Lower lobe of right lung (tissue), 2 donors: ENCODE data around the gene NFE2L1. TPM values are rescaled to one million over a fixed set of nuclear protein-coding genes. Genes with fewer than 3 reads are reported as not detected.

Source experiments
- ATAC-seq, 2 donors: fragments of 200-7000 bp; cut with Tn5 transposase; one replicate each; pipeline ENCODE4 v1.9.1; 2020 to 2022; ENCODE audit warnings: mild to moderate bottlenecking in 2 of 2, moderate library complexity in 2 of 2
- DNase-seq: peaks from one replicate; pipeline ENCODE4 v3.0.0-alpha.2; 2020
- H3K27ac ChIP-seq: fragments of 200-600 bp; one replicate; pipeline ENCODE4 v1.8.0; 2022
- H3K27me3 ChIP-seq: fragments of 200-600 bp; one replicate; pipeline ENCODE4 v1.8.0; 2022; ENCODE audit warnings: low read depth
- H3K36me3 ChIP-seq: fragments of 200-600 bp; one replicate; pipeline ENCODE4 v1.8.0; 2022; ENCODE audit warnings: mild to moderate bottlenecking
- H3K4me1 ChIP-seq: fragments of 200-600 bp; one replicate; pipeline ENCODE4 v1.8.0; 2022
- H3K4me3 ChIP-seq: fragments of 200-600 bp; one replicate; pipeline ENCODE4 v1.8.0; 2022; ENCODE audit warnings: mild to moderate bottlenecking
- H3K9me3 ChIP-seq: fragments of 200-600 bp; one replicate; pipeline ENCODE4 v1.8.0; 2022
- intact Hi-C: fragments of 100-400 bp; cut with DNase I; formaldehyde crosslinking; loops from one replicate; pipeline ENCODE4 v1.11.0; 2022
- total RNA-seq: library from RNA; stranded (reverse); fragmentation: NEBNext Ultra II Directional; extraction: Animal tissue kit (Norgen Biotek cat#: 25700); gene quantifications from one replicate; pipeline ENCODE4 v1.2.1, GENCODE V29; 2021
- TF ChIP-seq, protein P1 (sequence below): fragments of 200-600 bp; IDR thresholded peaks from one replicate; pipeline ENCODE4 v1.8.0; 2022; ENCODE audit warnings: antibody characterized with exemption, mild to moderate bottlenecking
- donor health status: DM: no; HTN: yes; CAD: no; lungs with severe emphysema.

NFE2L1 gene
- total RNA-seq, 1 donor from 2014 or later = 162 TPM

DNA sequence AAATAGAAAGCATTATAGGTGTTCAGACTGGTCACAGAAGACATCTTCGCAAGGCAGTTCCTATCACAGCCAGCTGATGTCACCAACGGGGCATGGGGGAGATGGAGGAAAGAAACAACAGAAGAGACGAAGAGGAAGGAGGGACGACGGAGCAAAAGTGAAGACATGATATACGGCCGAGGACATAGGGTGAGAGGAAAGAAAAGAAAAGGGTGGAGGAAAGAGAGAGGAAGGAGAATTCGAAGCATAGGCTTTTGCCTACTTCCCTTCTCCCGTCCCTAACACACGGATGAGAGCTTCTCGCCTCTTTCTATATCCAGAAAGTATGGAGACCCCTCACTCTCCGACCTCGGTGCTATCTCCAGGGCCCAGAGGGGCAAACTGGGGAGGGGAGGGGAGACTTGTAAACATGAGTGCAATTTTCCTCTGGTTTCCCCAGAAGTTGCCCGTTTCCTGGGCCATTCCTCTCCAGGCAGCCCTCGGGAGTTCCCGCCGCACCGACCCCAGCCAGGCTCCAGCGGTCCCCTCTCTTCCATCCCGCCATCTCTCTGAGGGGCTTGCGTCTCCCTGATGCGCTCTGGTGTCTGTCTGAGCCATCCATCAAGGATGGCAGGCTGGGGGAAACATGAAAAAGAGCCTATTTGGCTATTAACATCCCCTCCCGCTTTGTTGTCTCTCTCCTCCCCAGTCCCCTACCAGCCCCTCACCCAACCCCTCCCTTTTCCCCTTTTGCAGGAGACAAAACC, 36.6 kb upstream of the NFE2L1 start:
- no peak overlapping the region for H3K27ac ChIP-seq

DNA sequence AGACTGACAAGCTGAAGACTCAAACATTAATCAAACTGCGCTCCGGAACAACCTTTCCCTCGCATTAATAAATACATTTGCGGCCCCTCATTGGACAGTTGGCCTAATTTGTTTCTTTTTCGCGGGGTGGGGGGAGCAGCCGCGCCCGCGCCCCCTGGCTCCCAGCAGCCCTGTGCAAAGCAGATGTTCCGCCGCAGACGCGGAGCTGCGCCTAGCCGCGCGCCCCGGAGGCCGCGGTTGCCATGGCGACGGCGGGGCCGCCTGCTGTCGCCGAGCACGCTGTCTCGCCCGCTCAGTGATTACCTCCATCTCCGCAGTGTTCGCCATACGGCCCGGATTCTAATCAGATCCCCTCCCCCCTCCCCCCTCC, 36.0 kb upstream of the NFE2L1 start:
- ATAC-seq (peak; percentile 51 to 64), DNase-seq (peak; percentile 66)
- H3K9me3 ChIP-seq = no peaks in the 10 kb centered on the region
- peak overlapping the region; percentile 40 for H3K4me3 ChIP-seq
- no peak overlapping the region for H3K27ac ChIP-seq
- H3K4me1 ChIP-seq = peaks cover 13% of the 10 kb centered on the region
- no peaks in the 10 kb centered on the region for H3K36me3 ChIP-seq
- H3K27me3 ChIP-seq = peaks cover 38% of the 10 kb centered on the region
- TF ChIP-seq, protein P1, sequence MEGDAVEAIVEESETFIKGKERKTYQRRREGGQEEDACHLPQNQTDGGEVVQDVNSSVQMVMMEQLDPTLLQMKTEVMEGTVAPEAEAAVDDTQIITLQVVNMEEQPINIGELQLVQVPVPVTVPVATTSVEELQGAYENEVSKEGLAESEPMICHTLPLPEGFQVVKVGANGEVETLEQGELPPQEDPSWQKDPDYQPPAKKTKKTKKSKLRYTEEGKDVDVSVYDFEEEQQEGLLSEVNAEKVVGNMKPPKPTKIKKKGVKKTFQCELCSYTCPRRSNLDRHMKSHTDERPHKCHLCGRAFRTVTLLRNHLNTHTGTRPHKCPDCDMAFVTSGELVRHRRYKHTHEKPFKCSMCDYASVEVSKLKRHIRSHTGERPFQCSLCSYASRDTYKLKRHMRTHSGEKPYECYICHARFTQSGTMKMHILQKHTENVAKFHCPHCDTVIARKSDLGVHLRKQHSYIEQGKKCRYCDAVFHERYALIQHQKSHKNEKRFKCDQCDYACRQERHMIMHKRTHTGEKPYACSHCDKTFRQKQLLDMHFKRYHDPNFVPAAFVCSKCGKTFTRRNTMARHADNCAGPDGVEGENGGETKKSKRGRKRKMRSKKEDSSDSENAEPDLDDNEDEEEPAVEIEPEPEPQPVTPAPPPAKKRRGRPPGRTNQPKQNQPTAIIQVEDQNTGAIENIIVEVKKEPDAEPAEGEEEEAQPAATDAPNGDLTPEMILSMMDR = no peak
- intact Hi-C loops = no loop called here

More for the DNA sequence above, 36.6 kb upstream of the NFE2L1 start:
- Histone ChIP-seq H3K4me1 (peaks cover 18% of the 10 kb centered on the region), H3K4me3 (peak overlapping the region; percentile 40), H3K27me3 (peaks cover 39% of the 10 kb centered on the region), H3K9me3 (no peaks in the 10 kb centered on the region), H3K36me3 (no peaks in the 10 kb centered on the region)
- intact Hi-C loops = no loop called here
- no peak for DNase-seq
- TF ChIP-seq, protein P1 = peak; percentile 35
- peak; percentile 57 to 64 for ATAC-seq

DNA sequence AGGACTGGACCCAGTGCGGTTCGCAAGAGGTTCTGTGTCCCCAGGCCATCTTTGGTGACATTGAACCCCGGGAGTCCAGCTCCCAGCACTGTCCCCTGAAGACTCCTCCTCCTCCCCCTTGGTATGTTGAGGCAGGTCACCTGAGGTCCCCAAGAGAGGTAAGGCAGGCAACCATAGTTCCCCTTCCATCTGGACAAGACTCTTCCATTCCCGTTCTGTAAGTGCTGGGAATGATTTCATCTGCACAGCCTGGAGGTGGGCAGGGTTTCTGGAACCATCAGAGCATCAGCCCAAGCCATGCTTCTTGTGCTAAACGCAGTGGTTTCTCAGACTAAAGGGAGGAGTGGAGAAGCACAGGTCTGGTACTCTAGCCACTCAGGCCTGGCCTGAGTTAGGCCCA, 35.5 kb upstream of the NFE2L1 start:
- TF ChIP-seq, protein P1 = no peak
- Histone ChIP-seq H3K27ac (no peak overlapping the region), H3K4me1 (peaks cover 11% of the 10 kb centered on the region), H3K9me3 (no peaks in the 10 kb centered on the region), H3K36me3 (no peaks in the 10 kb centered on the region), H3K27me3 (peaks cover 35% of the 10 kb centered on the region), H3K4me3 (no peak overlapping the region)
- intact Hi-C loops = no loop called here
- ATAC-seq (peak in 1 of 2 donors; percentile 6), DNase-seq (no peak)

DNA sequence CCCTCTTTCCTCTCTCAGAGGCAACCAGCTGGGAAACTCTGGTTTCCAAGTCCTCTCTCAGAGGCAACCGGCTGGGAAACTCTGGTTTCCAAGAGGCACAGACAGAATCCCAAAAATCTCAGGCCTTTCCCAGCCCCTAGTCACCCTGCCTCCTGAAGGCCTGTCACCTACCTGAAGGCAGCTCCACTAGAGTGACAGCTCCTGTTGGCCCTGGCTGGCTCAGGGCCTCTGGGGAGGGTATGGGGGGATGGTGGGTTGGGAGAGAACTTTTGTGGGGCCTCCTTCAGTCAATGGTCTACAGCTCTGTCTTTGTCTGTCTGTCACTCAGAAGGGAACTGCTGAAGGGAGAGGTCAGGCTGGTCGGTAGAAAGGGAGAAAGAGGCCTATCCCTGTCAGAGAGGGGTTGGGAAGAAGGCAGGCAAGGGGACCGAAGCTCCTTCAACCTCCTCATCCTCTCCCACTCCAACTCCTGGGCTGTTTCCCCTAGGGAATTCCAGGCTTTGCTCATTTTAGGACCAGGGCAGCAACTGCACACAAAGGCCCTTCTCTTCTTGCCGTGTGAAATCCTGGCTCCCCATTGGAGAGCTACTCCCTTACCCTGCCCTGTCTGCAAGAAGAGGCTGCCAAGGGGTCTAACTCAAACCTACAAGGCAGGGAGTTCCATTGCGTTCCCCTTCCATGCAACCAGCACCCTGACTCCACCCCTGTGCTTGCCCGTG, 34.1 kb upstream of the NFE2L1 start:
- Histone ChIP-seq H3K9me3 (no peaks in the 10 kb centered on the region), H3K4me1 (peaks cover 11% of the 10 kb centered on the region), H3K36me3 (no peaks in the 10 kb centered on the region), H3K27ac (no peak overlapping the region), H3K27me3 (peaks cover 31% of the 10 kb centered on the region), H3K4me3 (no peak overlapping the region)
- TF ChIP-seq, protein P1 = no peak
- intact Hi-C loops = no loop called here
- DNase-seq = no peak
- no peak for ATAC-seq

DNA sequence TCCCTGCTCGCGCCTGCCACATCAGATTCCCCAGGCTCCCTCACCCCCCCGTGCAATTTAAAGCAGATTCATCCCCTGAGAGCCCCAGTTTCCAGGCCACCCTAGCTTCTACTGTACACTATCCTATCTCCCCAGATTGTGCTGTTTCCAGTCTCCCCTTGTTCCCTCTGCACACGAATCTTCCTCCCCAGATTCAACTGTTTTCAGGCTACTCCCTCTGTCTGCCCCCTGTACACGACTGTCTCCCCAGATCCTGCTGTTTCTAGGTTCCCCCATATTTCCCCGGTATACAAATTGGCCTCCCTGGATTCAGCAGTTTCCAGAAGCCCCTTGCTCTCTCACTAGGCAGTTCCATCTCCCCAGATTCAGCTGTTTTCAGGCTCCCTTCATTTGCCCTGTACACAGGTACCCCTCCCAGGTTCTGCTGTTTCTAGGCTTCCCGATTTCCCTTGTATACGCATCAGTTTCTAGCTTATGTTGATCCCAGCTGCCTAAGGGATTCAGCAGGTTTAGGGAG, 33.5 kb upstream of the NFE2L1 start:
- ATAC-seq = no peak
- H3K27me3 ChIP-seq = peaks cover 26% of the 10 kb centered on the region
- H3K4me1 ChIP-seq = peaks cover 11% of the 10 kb centered on the region
- no peaks in the 10 kb centered on the region for H3K36me3 ChIP-seq
- H3K9me3 ChIP-seq = no peaks in the 10 kb centered on the region
- TF ChIP-seq, protein P1 = no peak
- DNase-seq = no peak
- no peak overlapping the region for H3K4me3 ChIP-seq
- intact Hi-C loops = no loop called here
- H3K27ac ChIP-seq = no peak overlapping the region
